GM18508 (cell line): ENCODE data around the gene FKBP15.

ENCODE experiments used
- ATAC-seq: cut with Tn5 transposase; IDR thresholded peaks from one replicate; pipeline ENCODE4 v1.9.1; 2021; ENCODE audit warnings: moderate number of reproducible peaks; ENCODE audit not compliant: insufficient read depth, unreplicated experiment

Gene FKBP15

DNA sequence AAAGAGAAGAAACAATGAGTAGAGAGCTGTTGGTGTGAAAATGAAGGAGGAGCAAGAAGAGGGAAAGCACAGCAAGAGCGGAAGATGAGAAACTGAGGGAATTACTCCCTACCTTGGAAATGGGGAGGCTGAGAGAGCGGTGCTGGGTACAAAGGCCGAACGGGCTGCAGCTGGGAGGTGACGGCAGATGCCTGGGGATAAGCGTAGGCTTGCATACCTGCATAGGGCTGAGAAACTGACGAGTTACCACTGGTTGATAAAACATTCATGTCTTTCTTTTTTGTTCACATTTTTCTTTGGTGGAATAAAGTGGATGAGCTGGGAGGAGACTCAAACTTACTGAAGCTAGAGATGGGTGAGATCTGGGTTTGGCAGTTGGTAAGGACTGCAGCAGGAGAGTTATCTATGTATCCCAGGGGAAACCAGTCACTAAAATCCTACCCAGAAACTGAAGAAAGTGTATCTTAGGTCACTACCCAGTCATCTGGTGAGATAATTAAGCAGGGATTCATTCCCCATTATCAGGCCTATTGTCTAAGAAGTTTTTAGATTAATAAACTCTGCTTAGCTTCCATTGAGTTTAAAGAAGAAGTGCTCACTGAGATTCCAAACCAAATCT, 34.8 kb downstream of the FKBP15 start:
- ATAC-seq, result no peak

- no peak for ATAC-seq
Measured at GRCh38 chr9:113185271-113185670, 35.8 kb downstream of the FKBP15 start.

- no peak for ATAC-seq
Measured at GRCh38 chr9:113184539-113184938, 36.5 kb downstream of the FKBP15 start.

GRCh38 chr9:113183956-113184488, 37.1 kb downstream of the FKBP15 start:
- ATAC-seq, result no peak

- no peak for ATAC-seq
Measured at GRCh38 chr9:113181165-113181564, 39.9 kb downstream of the FKBP15 start.

DNA sequence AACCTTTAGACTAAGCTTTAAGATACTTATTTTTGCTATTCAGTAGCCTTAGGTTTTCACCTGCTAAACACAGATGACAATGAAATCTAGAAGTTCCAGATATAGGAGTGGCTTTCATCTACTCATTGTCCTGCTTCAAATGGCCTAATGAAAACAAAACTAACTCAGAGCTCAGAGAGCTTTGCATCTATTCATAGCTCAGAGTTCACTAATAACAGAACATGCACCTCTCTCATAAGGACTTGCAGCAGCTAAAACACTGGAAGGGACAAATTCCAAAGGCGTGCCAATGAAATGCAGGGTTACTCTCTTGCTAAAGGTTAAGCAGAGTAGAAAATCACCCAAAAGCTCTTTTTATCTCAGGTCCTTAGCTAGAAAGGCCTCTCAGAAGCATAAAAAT, 41.2 kb downstream of the FKBP15 start:
- ATAC-seq, result no peak

DNA sequence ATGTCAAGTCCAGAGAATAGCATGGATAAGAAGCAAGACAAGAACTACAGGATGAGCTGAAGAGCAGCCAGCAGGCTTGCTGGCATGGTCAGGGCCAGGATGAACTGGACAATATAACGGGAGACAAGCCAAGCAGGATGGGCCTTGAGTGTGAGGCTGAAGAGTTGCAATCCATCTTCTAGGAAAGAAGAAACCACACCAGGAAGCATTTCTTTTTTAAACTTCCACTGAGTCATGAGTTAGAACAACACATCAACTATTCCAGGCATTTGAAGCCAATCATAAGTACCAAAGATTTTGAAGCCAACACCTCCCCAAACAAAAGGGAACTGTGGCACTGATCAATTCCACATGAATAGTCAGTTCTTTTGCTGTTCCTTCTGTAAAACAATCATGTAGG, 43.0 kb downstream of the FKBP15 start:
- ATAC-seq, result no peak

- no peak for ATAC-seq
Measured at GRCh38 chr9:113177251-113177650, 43.8 kb downstream of the FKBP15 start.

- ATAC-seq, result no peak
Measured at GRCh38 chr9:113176803-113177202, 44.3 kb downstream of the FKBP15 start.

- no peak for ATAC-seq
Measured at GRCh38 chr9:113173341-113173740, 47.7 kb downstream of the FKBP15 start.

DNA sequence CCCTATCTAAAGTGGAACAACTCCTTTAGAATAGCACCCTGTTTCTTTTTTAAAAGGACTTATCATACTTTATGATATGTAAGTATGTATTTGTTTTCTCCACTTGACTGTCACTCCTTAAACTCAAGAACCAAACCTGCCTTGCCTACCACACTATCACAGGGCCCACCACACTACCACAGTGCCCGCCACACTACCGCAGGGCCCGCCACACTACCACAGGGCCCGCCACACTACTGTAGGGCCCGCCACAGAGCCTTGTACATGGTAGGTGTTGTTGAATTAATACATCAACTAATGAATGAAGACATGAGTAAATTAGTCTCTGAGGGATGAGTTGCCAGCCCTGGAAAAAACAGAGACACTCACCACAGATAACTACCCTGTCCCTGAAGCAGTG, 52.3 kb downstream of the FKBP15 start:
- no peak for ATAC-seq

DNA sequence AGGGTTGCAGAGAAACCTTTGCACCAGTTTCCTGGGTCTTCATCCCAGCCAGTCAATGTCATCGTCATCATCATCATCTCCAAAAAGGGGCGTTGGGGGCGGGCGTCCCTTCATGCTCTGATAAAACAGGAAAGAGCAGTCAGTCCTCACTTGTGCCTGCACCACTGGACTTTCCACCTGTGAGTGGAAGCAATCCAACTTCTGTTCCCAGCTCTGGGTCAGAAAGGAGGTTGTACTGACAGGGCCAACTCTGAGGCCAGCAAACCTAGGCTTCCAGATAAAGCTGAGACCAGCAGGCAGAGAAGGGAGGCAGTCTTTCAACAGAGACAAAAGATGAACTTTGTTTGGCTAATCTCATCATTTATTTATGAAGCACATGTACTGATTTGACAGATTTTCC, 55.0 kb downstream of the FKBP15 start:
- no peak for ATAC-seq

- no peak for ATAC-seq
Measured at GRCh38 chr9:113164536-113165300, 56.4 kb downstream of the FKBP15 start.

- no peak for ATAC-seq
Measured at GRCh38 chr9:113163001-113163400, 58.1 kb downstream of the FKBP15 start.

GRCh38 chr9:113160571-113160970, 60.5 kb downstream of the FKBP15 start:
- no peak for ATAC-seq

DNA sequence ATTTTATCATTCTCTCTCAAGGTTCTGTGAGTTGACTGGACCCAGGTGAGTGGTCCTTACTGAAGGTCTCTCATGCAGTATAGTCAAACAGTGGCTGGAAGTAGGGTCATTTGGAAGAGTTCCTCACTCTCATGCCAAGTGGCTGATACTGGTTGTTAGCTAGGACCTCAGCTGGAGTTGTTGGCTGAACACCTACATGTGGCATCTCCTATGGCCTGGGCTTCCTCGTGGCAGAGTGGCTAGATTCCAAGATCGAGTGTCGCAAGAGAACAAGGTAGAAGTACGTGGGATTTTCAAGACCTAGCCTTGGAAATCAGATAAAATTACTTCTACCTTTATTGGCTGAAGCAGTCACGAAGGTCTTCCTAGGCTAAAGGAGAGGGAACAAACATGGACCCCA, 62.6 kb downstream of the FKBP15 start:
- no peak for ATAC-seq

DNA sequence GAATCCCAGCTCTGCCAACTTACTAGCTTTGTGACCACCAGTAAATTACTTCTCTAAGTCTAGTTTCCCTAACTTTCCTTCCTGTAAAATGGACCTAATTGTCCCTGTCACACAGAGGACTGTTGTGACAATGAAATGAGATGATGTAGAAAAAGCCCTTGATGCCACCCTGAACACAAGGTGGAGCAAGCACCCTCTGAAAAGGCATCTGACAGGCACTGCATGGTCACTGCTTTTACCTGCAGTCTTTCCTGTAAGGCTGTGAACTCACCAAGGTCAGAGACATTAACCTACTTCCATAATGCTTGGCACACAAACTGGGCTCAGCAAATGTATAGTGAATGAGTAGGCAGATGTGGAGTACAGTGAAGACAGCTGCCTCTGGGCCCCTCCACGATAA, 64.2 kb downstream of the FKBP15 start:
- ATAC-seq, result no peak

DNA sequence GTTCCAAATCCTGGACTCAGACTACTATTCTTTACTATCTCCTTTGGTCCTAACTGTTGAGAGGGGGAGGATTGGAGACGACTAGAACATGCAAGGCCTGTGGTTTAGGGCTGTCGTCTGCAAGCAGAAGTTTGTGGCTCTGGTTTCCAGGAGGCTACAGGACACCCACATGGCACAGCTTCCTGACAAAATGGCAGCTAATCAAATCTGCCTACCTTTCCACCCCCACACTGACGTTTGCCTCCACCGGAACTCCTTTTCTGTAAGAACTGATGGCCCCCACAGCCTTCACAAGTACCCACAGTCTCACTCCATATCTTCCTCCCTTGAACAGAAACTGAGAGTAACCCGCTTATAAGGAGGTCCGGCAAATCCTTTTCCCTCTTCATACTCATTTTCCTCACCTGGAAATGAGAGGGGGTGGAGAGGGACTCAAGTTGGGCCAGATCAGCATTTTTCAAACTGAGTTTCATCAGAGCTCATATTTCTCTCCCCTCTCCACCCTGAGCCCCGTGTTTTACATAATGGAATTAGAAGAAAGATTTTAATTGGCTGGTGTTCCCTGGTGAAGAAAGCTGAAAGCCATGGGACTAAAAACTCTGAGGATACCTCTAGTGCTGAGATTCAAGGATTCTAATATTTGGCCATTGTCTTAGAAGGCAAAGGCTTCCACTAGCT, 65.0 kb downstream of the FKBP15 start:
- ATAC-seq, result no peak

GRCh38 chr9:113154946-113155345, 66.1 kb downstream of the FKBP15 start:
- ATAC-seq, result no peak

DNA sequence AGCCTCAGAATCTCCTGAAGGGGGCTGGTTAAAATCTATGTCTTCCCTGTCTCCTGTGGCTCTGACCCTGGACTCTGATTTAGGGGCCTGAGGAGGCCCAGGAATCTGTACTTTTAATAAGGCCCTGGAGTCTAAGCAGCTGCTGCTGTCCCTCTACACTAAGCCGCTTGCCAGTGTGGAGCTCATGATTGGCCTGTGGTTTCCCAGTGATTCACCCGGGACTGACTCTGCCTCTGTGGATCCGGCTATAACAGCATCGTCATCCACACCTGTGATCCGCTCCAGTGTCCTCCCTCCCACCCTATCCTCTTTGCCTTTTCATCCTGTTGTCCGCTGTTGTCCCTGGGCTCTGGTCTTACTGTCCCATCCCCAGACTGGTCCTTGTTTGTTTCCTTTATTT, 66.6 kb downstream of the FKBP15 start:
- ATAC-seq, result no peak

DNA sequence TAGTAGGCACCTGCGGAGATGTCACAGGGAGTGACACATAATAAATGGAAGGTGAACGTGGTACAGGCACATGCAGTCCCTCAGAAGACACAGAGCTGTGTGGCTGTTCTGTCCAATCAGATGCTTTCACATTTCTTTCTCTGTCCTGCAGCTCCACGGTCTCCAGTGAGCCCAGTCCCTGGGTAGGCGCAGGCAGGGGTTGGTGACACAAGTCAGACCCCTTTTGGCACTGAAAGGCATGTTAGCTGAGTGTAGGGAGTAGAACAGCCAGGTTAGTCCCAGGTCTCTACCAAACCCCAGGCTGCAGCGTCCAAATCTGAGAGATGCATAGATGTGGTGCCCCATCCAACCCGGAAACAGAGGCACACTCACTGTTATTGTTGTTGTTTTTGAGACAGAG, 67.5 kb downstream of the FKBP15 start:
- ATAC-seq, result no peak
